Measurements from ENCODE around the gene ISLR.

- TF ChIP-seq CTCF (optimal IDR thresholded peaks at IDR 0.05 in 1 of 3, IDR thresholded peaks at IDR 0.05 in 1 of 3, conservative IDR thresholded peaks at IDR 0.05 in 1 of 3; ENCODE audit: extremely low read depth in 1 of 3, insufficient read depth in 2 of 3, low read length in 3 of 3) (no peak), EZH2 (IDR thresholded peaks at IDR 0.05; ENCODE audit: low read length) (no peak)
These were observed 32.1 kb downstream of the ISLR start for GRCh38 chr15:74205582-74205947.

All from keratinocyte (primary cell).